K562 (cell line): ENCODE data around the gene MPHOSPH8. TPM values are rescaled to one million over a fixed set of nuclear protein-coding genes. Genes with fewer than 3 reads are reported as not detected.

Experiments used
- ATAC-seq: fragments of 200-7000 bp; cut with Tn5 transposase; 3 replicates; pipeline ENCODE4 v1.9.1; 2020; ENCODE audit warnings: moderate library complexity
- BruUV-seq: library from RNA; stranded (reverse); fragments of 400-500 nt; replicated peaks from 2 replicates; lab custom pipeline; 2021; lab: Mats Ljungman, UMichigan
- CTCF ChIA-PET: fragments of 300-600 bp; formaldehyde crosslinking; extraction: SDS; loops from one replicate; lab custom pipeline; 2021; ENCODE audit warnings: low intra/inter-chr PET ratio; lab: Yijun Ruan, JAX
- POLR2A ChIA-PET: fragments of 300-600, 350-650 bp; sonication (Branson Sonifier 250); formaldehyde crosslinking; extraction: SDS; loops from one replicate; lab custom pipeline; 2021; ENCODE audit warnings: antibody characterized with exemption, inconsistent platforms; lab: Yijun Ruan, JAX
- DNase-seq, 4 experiments: peaks; one replicate each; pipeline versions ENCODE4 v3.0.0 to v3.0.0-alpha.2; 2011 to 2018; ENCODE audit warnings: low spot score in 3 of 4, mixed read lengths in 3 of 4; ENCODE audit errors: extremely low read depth in 1 of 4
- FAIRE-seq: peaks from 2 replicates; lab custom pipeline; 2011; peaks lifted over from hg19 to GRCh38; lab: Jason Lieb, UNC
- H2AFZ ChIP-seq: 2 replicates; pipeline ENCODE4 v1.6.0; 2011; ENCODE audit warnings: low read depth, low read length, control low read depth, inconsistent platforms
- H3K27ac ChIP-seq: fragments of 200-600 bp; 3 replicates; pipeline ENCODE4 v1.8.0; 2011; ENCODE audit warnings: low read depth, mild to moderate bottlenecking, control low read depth, inconsistent platforms, low read length, moderate library complexity, mixed read lengths; ENCODE audit errors: extremely low read depth
- H3K27me3 ChIP-seq, 2 experiments: fragments of 300-600 bp in 1 of 2; 2 replicates in 1 of 2; 3 replicates in 1 of 2; pipeline versions ENCODE4 v1.6.0 to v1.8.0; 2011; ENCODE audit warnings: inconsistent platforms in 2 of 2, low read length in 2 of 2, mild to moderate bottlenecking in 1 of 2, mixed read lengths in 1 of 2, moderate library complexity in 1 of 2; ENCODE audit not compliant: control insufficient read depth in 2 of 2, insufficient read depth in 2 of 2
- H3K36me3 ChIP-seq: fragments of 300-600 bp; 3 replicates; pipeline ENCODE4 v1.8.0; 2011; ENCODE audit warnings: mild to moderate bottlenecking, low read length, inconsistent platforms; ENCODE audit not compliant: control insufficient read depth, insufficient read depth
- H3K4me1 ChIP-seq, 2 experiments: fragments of 200-600 bp in 1 of 2; replicated peaks in 1 of 2; 2 replicates in 1 of 2; 3 replicates in 1 of 2; pipeline versions ENCODE4 v1.5.1 to v1.8.0; 2011; ENCODE audit warnings: inconsistent platforms in 2 of 2, low read length in 2 of 2, mild to moderate bottlenecking in 1 of 2, mixed read lengths in 1 of 2, moderate library complexity in 1 of 2; ENCODE audit not compliant: control insufficient read depth in 2 of 2, insufficient read depth in 2 of 2
- H3K4me2 ChIP-seq: 2 replicates; pipeline ENCODE4 v1.6.1; 2011; ENCODE audit warnings: low read length, control low read depth, inconsistent platforms, mixed read lengths; ENCODE audit not compliant: insufficient read depth
- H3K4me3 ChIP-seq: fragments of 200-600 bp; sonication (generic), shearing (Covaris generic); 2 replicates; pipeline ENCODE4 v1.5.1; 2016; ENCODE audit warnings: control low read depth, inconsistent platforms
- H3K79me2 ChIP-seq: fragments of 200-600 bp; 3 replicates; pipeline ENCODE4 v1.8.0; 2011; ENCODE audit warnings: low read length, inconsistent platforms; ENCODE audit not compliant: control insufficient read depth, insufficient read depth
- H3K9ac ChIP-seq, 2 experiments: 2 replicates each; pipeline versions ENCODE4 v1.6.0 to v1.6.1; 2011; ENCODE audit warnings: low read depth in 2 of 2, low read length in 2 of 2, control low read depth in 1 of 2, inconsistent platforms in 1 of 2, mild to moderate bottlenecking in 1 of 2, mixed read lengths in 1 of 2; ENCODE audit not compliant: insufficient read depth in 1 of 2
- H3K9me1 ChIP-seq: one replicate; pipeline ENCODE4 v1.6.0; 2011; ENCODE audit warnings: inconsistent platforms, mild to moderate bottlenecking, low read length, moderate library complexity; ENCODE audit not compliant: control insufficient read depth, insufficient read depth
- H3K9me3 ChIP-seq: replicated peaks from 2 replicates; pipeline ENCODE4 v1.5.1; 2011; ENCODE audit warnings: low read depth, low read length, inconsistent platforms; ENCODE audit not compliant: control insufficient read depth, insufficient read depth
- H4K20me1 ChIP-seq: replicated peaks from 2 replicates; pipeline ENCODE4 v1.6.1; 2011; ENCODE audit warnings: low read length, inconsistent platforms, mixed read lengths; ENCODE audit not compliant: control insufficient read depth, insufficient read depth
- BDP1 ChIP-seq: IDR thresholded peaks from 3 replicates; pipeline ENCODE4 v1.6.1; 2011; ENCODE audit not compliant: insufficient read length, insufficient read depth
- CTBP1 ChIP-seq: fragments of 450-650 bp; IDR thresholded peaks from 2 replicates; pipeline ENCODE4 v1.6.1; 2016; ENCODE audit warnings: borderline replicate concordance
- FOSL1 ChIP-seq: fragments of 200-800 bp; sonication (Bioruptor generic); conservative IDR thresholded peaks from 2 replicates; pipeline ENCODE4 v1.6.1; 2016; ENCODE audit warnings: missing genetic modification characterization, missing compliant biosample characterization
- FOXJ3 ChIP-seq: sonication (generic); formaldehyde crosslinking; IDR thresholded peaks from 2 replicates; pipeline ENCODE4 v1.4.0; 2020; ENCODE audit warnings: mild to moderate bottlenecking, missing genetic modification reagents
- KDM1A ChIP-seq, 2 experiments: fragments of 450-650 bp; IDR thresholded peaks; 2 replicates each; pipeline ENCODE4 v1.6.1; 2016; ENCODE audit warnings: mild to moderate bottlenecking in 2 of 2
- MAFK ChIP-seq: IDR thresholded peaks from 2 replicates; pipeline ENCODE4 v1.6.1; 2011; ENCODE audit warnings: low read length, improper control_type of control experiment
- MAZ ChIP-seq, 2 experiments: fragments of 450-650 bp in 1 of 2; sonication (generic) in 1 of 2; formaldehyde crosslinking; IDR thresholded peaks in 1 of 2; conservative IDR thresholded peaks in 1 of 2; 2 replicates each; pipeline versions ENCODE4 v1.4.0 to v1.5.0; 2020; ENCODE audit warnings: mild to moderate bottlenecking in 1 of 2, missing genetic modification reagents in 1 of 2
- NCOA4 ChIP-seq: fragments of 450-650 bp; IDR thresholded peaks from 2 replicates; pipeline ENCODE4 v1.6.1; 2018; ENCODE audit warnings: mild to moderate bottlenecking; ENCODE audit not compliant: partially characterized antibody
- NFE2 ChIP-seq: IDR thresholded peaks from 2 replicates; pipeline ENCODE4 v1.6.1; 2014; ENCODE audit warnings: antibody characterized with exemption, low read depth
- NONO ChIP-seq, 2 experiments: fragments of 200-400 bp in 1 of 2; fragments of 450-650 bp in 1 of 2; formaldehyde crosslinking in 1 of 2; IDR thresholded peaks; 2 replicates each; pipeline ENCODE4 v1.6.1; 2017; ENCODE audit warnings: low read depth in 2 of 2, mild to moderate bottlenecking in 2 of 2, moderate library complexity in 2 of 2, low read length in 1 of 2
- SAP30 ChIP-seq: fragments of 200-600 bp; sonication (generic); IDR thresholded peaks from 2 replicates; pipeline ENCODE4 v1.6.1; 2012; ENCODE audit warnings: borderline replicate concordance, low read depth, mild to moderate bottlenecking, moderate library complexity, low read length, control low read depth, inconsistent platforms; ENCODE audit not compliant: insufficient read depth, poor library complexity, severe bottlenecking
- SMAD2 ChIP-seq: fragments of 150-350 bp; IDR thresholded peaks from 2 replicates; pipeline ENCODE4 v1.6.1; 2014; ENCODE audit warnings: low read depth, mild to moderate bottlenecking, low read length
- TCF7 ChIP-seq: sonication (generic); IDR thresholded peaks from 2 replicates; pipeline ENCODE4 v1.6.1; 2016; ENCODE audit warnings: antibody characterized with exemption, borderline replicate concordance
- ZNF217 ChIP-seq: sonication (generic); formaldehyde crosslinking; IDR thresholded peaks from 2 replicates; pipeline ENCODE4 v1.8.0; 2022; ENCODE audit warnings: mild to moderate bottlenecking, missing genetic modification reagents
- ZNF444 ChIP-seq: fragments of 250-450 bp; sonication (Bioruptor Pico); IDR thresholded peaks from 2 replicates; pipeline ENCODE4 v1.4.0; 2020; ENCODE audit warnings: mild to moderate bottlenecking, moderate library complexity
- ZNF655 ChIP-seq: fragments of 250-450 bp; sonication (Bioruptor Pico); IDR thresholded peaks from 2 replicates; pipeline ENCODE4 v1.5.0; 2021
- ZNF780A ChIP-seq: fragments of 250-450 bp; sonication (Bioruptor Pico); IDR thresholded peaks from 2 replicates; pipeline ENCODE4 v1.5.0; 2021; ENCODE audit warnings: mild to moderate bottlenecking
- WGBS: fragments of 100-300 bp; shearing (Covaris generic); methylation state at CpG from one replicate; pipeline ENCODE4 v1.1.6; 2016; ENCODE audit warnings: low coverage, mixed read lengths; ENCODE audit not compliant: insufficient coverage; ENCODE audit errors: missing lambda C conversion rate; 5-methylcytosine and 5-hydroxymethylcytosine counted together
- in situ Hi-C: fragments of 300-500 bp; cut with MboI; formaldehyde crosslinking; loops from 4 replicates; pipeline ENCODE4 v1.15.0; 2018; ENCODE audit warnings: inconsistent platforms, mixed read lengths
- intact Hi-C: fragments of 100-400 bp; cut with micrococcal nuclease; formaldehyde crosslinking; loops from 2 replicates; pipeline ENCODE4 v1.14.2; 2022
- polyA plus RNA-seq, 8 experiments: library from polyadenylated mRNA; depleted of rRNA in 4 of 8; stranded (reverse) in 5 of 8; unstranded in 3 of 8; fragments of >200 nt; fragmentation: Nextera tagmentation in 2 of 8; fragmentation: Illumina TruSeq in 1 of 8; extraction: Ambion mirVana in 2 of 8; extraction: Trizol in 1 of 8; gene quantifications; 2 replicates each; pipeline versions ENCODE4 v1.2.1 to v1.2.3, GENCODE V29; 2011 to 2014; ENCODE audit warnings: inconsistent platforms in 1 of 8, missing spikeins in 1 of 8
- total RNA-seq, 7 experiments: library from RNA; depleted of rRNA in 6 of 7; stranded (reverse); fragments of >200 nt in 6 of 7; fragmentation: Illumina TruSeq in 2 of 7; extraction: Trizol in 2 of 7; gene quantifications; 2 replicates each; pipeline versions ENCODE4 v1.2.1 to v1.2.3, GENCODE V29; 2011 to 2021; ENCODE audit warnings: low replicate concordance in 1 of 7

MPHOSPH8 gene
- total and polyA plus RNA-seq, 9 of the 15 experiments (the other 6 are each of a cell fraction or from before 2014, with no cell fraction given): 10.3 to 24.8 (median 16.6) TPM

- 52% methylated on average over 4 of the region's 5 CpGs for WGBS
- BruUV-seq: no TSS peak
- DNase-seq: no peak
These were observed 39.5 kb downstream of the MPHOSPH8 start for GRCh38 chr13:19672990-19673389.

GRCh38 chr13:19673473-19674430, 40.3 kb downstream of the MPHOSPH8 start:
- peak; percentile 51; the same call in 2 of the 3 replicates for ATAC-seq
- no peak for DNase-seq
- Histone ChIP-seq H3K79me2 (no peaks in the 10 kb centered on the region), H4K20me1 (no peaks in the 10 kb centered on the region), H3K9ac (no peak overlapping the region), H3K4me1 (no peaks in the 10 kb centered on the region), H3K4me3 (no peak overlapping the region), H3K9me1 (no peaks in the 10 kb centered on the region), H2AFZ (no peak overlapping the region), H3K9me3 (no peaks in the 10 kb centered on the region), H3K36me3 (peaks cover 76% of the 10 kb centered on the region), H3K27me3 (no peaks in the 10 kb centered on the region), H3K4me2 (no peak overlapping the region), H3K27ac (no peak overlapping the region)
- ChIA-PET POLR2A (no interaction called here), CTCF (no interaction called here)
- no TSS peak for BruUV-seq
- WGBS: 87% methylated on average over 11 of the region's 11 CpGs
- FAIRE-seq: no peak
- intact Hi-C loops: no loop called here
- in situ Hi-C loops: no loop called here
- TF ChIP-seq ZNF444 (CRISPR knock-in tag) (no peak), NCOA4 (no peak), ZNF217 (no peak), SMAD2 (no peak), CTBP1 (no peak), ZNF655 (CRISPR knock-in tag) (no peak), MAZ (CRISPR knock-in tag; conservative IDR thresholded peaks at IDR 0.05 in 1 of 2, IDR thresholded peaks at IDR 0.05 in 1 of 2) (no peak), NONO (IDR thresholded peaks at IDR 0.05; ENCODE audit: low read depth in 2 of 2, low read length in 1 of 2) (no peak)

More at GRCh38 chr13:19672990-19673389, 39.5 kb downstream of the MPHOSPH8 start:
- Histone ChIP-seq H3K4me1 (no peaks in the 10 kb centered on the region), H3K27me3 (no peaks in the 10 kb centered on the region), H2AFZ (no peak overlapping the region), H3K27ac (no peak overlapping the region), H3K4me3 (no peak overlapping the region), H3K79me2 (no peaks in the 10 kb centered on the region), H3K9ac (no peak overlapping the region), H4K20me1 (no peaks in the 10 kb centered on the region), H3K36me3 (peaks cover 82% of the 10 kb centered on the region), H3K9me1 (no peaks in the 10 kb centered on the region), H3K4me2 (no peak overlapping the region), H3K9me3 (no peaks in the 10 kb centered on the region)
- ATAC-seq (no peak), FAIRE-seq (no peak)
- intact Hi-C loops (no loop called here), in situ Hi-C loops (no loop called here)
- TF ChIP-seq NFE2: no peak
- no peak for TF ChIP-seq BDP1
- no peak for TF ChIP-seq MAFK
- TF ChIP-seq FOSL1 (tag): no peak
- TF ChIP-seq SAP30: no peak
- no peak for TF ChIP-seq TCF7
- TF ChIP-seq KDM1A (IDR thresholded peaks at IDR 0.05): no peak
- TF ChIP-seq ZNF780A: no peak
- TF ChIP-seq FOXJ3: no peak
- POLR2A ChIA-PET: no interaction called here
- CTCF ChIA-PET: no interaction called here
